HEK293 (cell line): ENCODE results near the gene TUBG2.
A peak's percentile ranks its signal among the peaks of the same experiment; 100 is the strongest.
"Not testable (repeated sequence)": the region's sequence is repeated elsewhere in the genome, so short reads cannot be mapped to it uniquely, and the experiment has no call there.

Experiments
- CTCF ChIA-PET: fragments of 350-600 bp; formaldehyde crosslinking; extraction: SDS; loops from one replicate; lab custom pipeline; 2021; ENCODE audit warnings: antibody characterized with exemption; lab: Yijun Ruan, JAX
- POLR2A ChIA-PET: fragments of 300-600 bp; formaldehyde crosslinking; extraction: SDS; loops from one replicate; lab custom pipeline; 2020; ENCODE audit warnings: antibody characterized with exemption, inconsistent platforms; lab: Yijun Ruan, JAX
- H3K27ac ChIP-seq: fragments of 200-500 bp; sonication (Bioruptor generic); 2 replicates; pipeline ENCODE4 v1.5.1; 2014; ENCODE audit warnings: low read depth, low read length, control low read depth, inconsistent platforms; ENCODE audit errors: extremely low read depth
- H3K36me3 ChIP-seq, 2 experiments: fragments of 200-500 bp in 1 of 2; sonication (Bioruptor generic) in 1 of 2; 1 replicate in 1 of 2; 2 replicates in 1 of 2; pipeline ENCODE4 v1.5.1; 2014 to 2017; ENCODE audit warnings: inconsistent platforms in 2 of 2, low read length in 2 of 2; ENCODE audit not compliant: control insufficient read depth in 2 of 2, insufficient read depth in 1 of 2
- H3K4me1 ChIP-seq: fragments of 200-500 bp; sonication (Bioruptor generic); 2 replicates; pipeline ENCODE4 v1.5.1; 2014; ENCODE audit warnings: mild to moderate bottlenecking, low read length, inconsistent platforms; ENCODE audit not compliant: control insufficient read depth, insufficient read depth
- H3K4me3 ChIP-seq: 2 replicates; pipeline ENCODE4 v1.5.1; 2011; ENCODE audit warnings: low read depth, mild to moderate bottlenecking, control low read depth, low read length, moderate library complexity
- H3K9me3 ChIP-seq: fragments of 200-500 bp; sonication (Bioruptor generic); 2 replicates; pipeline ENCODE4 v1.5.1; 2014; ENCODE audit warnings: low read depth, low read length, inconsistent platforms; ENCODE audit not compliant: control insufficient read depth, insufficient read depth
- BCL11B ChIP-seq: fragments of 450-650 bp; formaldehyde crosslinking; IDR thresholded peaks from 2 replicates; pipeline ENCODE4 v1.5.1; 2016; ENCODE audit warnings: low read depth, missing biosample characterization, missing genetic modification characterization
- HOXC10 ChIP-seq: sonication (generic); formaldehyde crosslinking; IDR thresholded peaks from 2 replicates; pipeline ENCODE4 v1.8.1; 2023; ENCODE audit warnings: mild to moderate bottlenecking, missing genetic modification reagents
- IKZF3 ChIP-seq: fragments of 450-650 bp; IDR thresholded peaks from 2 replicates; pipeline ENCODE4 v1.5.0; 2018; ENCODE audit warnings: missing biosample characterization, mild to moderate bottlenecking, missing genetic modification characterization, moderate library complexity
- ZBTB20 ChIP-seq: fragments of 450-650 bp; formaldehyde crosslinking; IDR thresholded peaks from 2 replicates; pipeline ENCODE4 v1.5.1; 2016; ENCODE audit warnings: missing biosample characterization, missing genetic modification characterization
- ZEB2 ChIP-seq: fragments of 450-650 bp; formaldehyde crosslinking; IDR thresholded peaks from 2 replicates; pipeline ENCODE4 v1.5.1; 2016; ENCODE audit warnings: missing biosample characterization, missing genetic modification characterization
- ZNF174 ChIP-seq: fragments of 450-650 bp; formaldehyde crosslinking; IDR thresholded peaks from 2 replicates; pipeline ENCODE4 v1.5.0; 2017; ENCODE audit warnings: missing biosample characterization, mild to moderate bottlenecking, missing genetic modification characterization
- ZNF223 ChIP-seq: fragments of 450-650 bp; formaldehyde crosslinking; IDR thresholded peaks from 2 replicates; pipeline ENCODE4 v1.5.1; 2016; ENCODE audit warnings: missing biosample characterization, missing genetic modification characterization
- ZNF350 ChIP-seq: fragments of 450-650 bp; formaldehyde crosslinking; IDR thresholded peaks from 2 replicates; pipeline ENCODE4 v1.5.0; 2017; ENCODE audit warnings: missing biosample characterization, mild to moderate bottlenecking, missing genetic modification characterization
- ZNF660 ChIP-seq: fragments of 450-650 bp; IDR thresholded peaks from 2 replicates; pipeline ENCODE4 v1.5.1; 2018; ENCODE audit warnings: missing biosample characterization, mild to moderate bottlenecking, missing genetic modification characterization
- ZSCAN30 ChIP-seq: fragments of 450-650 bp; IDR thresholded peaks from 2 replicates; pipeline ENCODE4 v1.5.1; 2018; ENCODE audit warnings: missing biosample characterization, mild to moderate bottlenecking, missing genetic modification characterization, moderate library complexity
- TF ChIP-seq, protein P1 (sequence below): fragments of 450-650 bp; formaldehyde crosslinking; IDR thresholded peaks from 2 replicates; pipeline ENCODE4 v1.5.1; 2016; ENCODE audit warnings: missing biosample characterization, missing genetic modification characterization
- TF ChIP-seq, protein P2 (sequence below): fragments of 450-650 bp; formaldehyde crosslinking; IDR thresholded peaks from 2 replicates; pipeline ENCODE4 v1.5.1; 2016; ENCODE audit warnings: missing biosample characterization, missing genetic modification characterization
- TF ChIP-seq, protein P3 (sequence below): fragments of 450-650 bp; formaldehyde crosslinking; IDR thresholded peaks from 2 replicates; pipeline ENCODE4 v1.5.1; 2016; ENCODE audit warnings: missing biosample characterization, missing genetic modification characterization, borderline replicate concordance
- TF ChIP-seq, protein P4 (sequence below): fragments of 450-650 bp; formaldehyde crosslinking; IDR thresholded peaks from 2 replicates; pipeline ENCODE4 v1.5.1; 2016; ENCODE audit warnings: missing biosample characterization, missing genetic modification characterization
- TF ChIP-seq, protein P5 (sequence below): fragments of 450-650 bp; formaldehyde crosslinking; IDR thresholded peaks from 2 replicates; pipeline ENCODE4 v1.5.1; 2017; ENCODE audit warnings: missing biosample characterization, missing genetic modification characterization
- TF ChIP-seq, protein P6 (sequence below): fragments of 450-650 bp; formaldehyde crosslinking; IDR thresholded peaks from 2 replicates; pipeline ENCODE4 v1.5.1; 2016; ENCODE audit warnings: missing biosample characterization, missing genetic modification characterization

Gene TUBG2

DNA sequence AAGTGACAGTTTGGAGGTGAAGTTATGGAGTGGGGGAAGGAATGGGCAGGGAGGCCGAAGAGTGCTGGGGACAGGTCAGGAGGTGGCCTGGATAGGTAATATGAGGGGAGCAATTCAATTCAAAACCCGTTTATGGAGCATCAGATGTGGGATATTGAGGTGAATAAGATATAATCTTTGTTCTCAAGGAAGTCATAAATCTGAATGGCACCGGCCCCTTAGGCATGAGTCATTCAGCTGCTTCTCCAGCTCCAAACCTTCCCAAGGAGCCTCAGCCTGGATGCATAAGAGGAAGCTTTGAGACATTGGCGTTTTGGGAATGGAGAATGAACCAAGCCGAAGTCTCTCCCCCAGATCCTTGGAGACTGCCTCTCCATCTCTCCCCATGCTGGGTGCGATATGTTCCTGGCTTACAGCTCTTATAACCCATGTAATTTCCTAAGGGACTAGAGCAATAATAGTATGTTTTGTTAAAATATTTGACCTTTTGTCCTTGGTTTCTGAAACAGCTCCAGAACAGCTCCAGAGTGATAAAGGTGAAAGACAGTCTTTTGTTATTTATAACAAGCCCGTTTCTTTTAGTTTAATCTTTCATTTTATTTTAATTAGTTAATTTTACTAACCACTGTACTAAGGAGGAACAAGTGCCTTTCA is 1.7 kb downstream of the TUBG2 start (continued):
- TF ChIP-seq, protein P1, sequence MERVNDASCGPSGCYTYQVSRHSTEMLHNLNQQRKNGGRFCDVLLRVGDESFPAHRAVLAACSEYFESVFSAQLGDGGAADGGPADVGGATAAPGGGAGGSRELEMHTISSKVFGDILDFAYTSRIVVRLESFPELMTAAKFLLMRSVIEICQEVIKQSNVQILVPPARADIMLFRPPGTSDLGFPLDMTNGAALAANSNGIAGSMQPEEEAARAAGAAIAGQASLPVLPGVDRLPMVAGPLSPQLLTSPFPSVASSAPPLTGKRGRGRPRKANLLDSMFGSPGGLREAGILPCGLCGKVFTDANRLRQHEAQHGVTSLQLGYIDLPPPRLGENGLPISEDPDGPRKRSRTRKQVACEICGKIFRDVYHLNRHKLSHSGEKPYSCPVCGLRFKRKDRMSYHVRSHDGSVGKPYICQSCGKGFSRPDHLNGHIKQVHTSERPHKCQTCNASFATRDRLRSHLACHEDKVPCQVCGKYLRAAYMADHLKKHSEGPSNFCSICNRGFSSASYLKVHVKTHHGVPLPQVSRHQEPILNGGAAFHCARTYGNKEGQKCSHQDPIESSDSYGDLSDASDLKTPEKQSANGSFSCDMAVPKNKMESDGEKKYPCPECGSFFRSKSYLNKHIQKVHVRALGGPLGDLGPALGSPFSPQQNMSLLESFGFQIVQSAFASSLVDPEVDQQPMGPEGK (tag by site-specific recombination), result no peak
- TF ChIP-seq, protein P2, sequence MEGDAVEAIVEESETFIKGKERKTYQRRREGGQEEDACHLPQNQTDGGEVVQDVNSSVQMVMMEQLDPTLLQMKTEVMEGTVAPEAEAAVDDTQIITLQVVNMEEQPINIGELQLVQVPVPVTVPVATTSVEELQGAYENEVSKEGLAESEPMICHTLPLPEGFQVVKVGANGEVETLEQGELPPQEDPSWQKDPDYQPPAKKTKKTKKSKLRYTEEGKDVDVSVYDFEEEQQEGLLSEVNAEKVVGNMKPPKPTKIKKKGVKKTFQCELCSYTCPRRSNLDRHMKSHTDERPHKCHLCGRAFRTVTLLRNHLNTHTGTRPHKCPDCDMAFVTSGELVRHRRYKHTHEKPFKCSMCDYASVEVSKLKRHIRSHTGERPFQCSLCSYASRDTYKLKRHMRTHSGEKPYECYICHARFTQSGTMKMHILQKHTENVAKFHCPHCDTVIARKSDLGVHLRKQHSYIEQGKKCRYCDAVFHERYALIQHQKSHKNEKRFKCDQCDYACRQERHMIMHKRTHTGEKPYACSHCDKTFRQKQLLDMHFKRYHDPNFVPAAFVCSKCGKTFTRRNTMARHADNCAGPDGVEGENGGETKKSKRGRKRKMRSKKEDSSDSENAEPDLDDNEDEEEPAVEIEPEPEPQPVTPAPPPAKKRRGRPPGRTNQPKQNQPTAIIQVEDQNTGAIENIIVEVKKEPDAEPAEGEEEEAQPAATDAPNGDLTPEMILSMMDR (tag by site-specific recombination), result no peak
- TF ChIP-seq ZEB2 (tag by site-specific recombination) (peak; percentile 57), HOXC10 (CRISPR knock-in tag) (0 out of 2 replicates have a peak, but pooled peaks have one; percentile 72), ZNF660 (tag by site-specific recombination) (0 out of 2 replicates have a peak, but pooled peaks have one; percentile 28), BCL11B (tag by site-specific recombination) (0 out of 2 replicates have a peak, but pooled peaks have one; percentile 43), ZNF350 (tag by site-specific recombination) (no peak), IKZF3 (tag by site-specific recombination) (peak; percentile 78), ZNF174 (tag by site-specific recombination) (no peak), ZSCAN30 (tag by site-specific recombination) (no peak)
- TF ChIP-seq, protein P3, sequence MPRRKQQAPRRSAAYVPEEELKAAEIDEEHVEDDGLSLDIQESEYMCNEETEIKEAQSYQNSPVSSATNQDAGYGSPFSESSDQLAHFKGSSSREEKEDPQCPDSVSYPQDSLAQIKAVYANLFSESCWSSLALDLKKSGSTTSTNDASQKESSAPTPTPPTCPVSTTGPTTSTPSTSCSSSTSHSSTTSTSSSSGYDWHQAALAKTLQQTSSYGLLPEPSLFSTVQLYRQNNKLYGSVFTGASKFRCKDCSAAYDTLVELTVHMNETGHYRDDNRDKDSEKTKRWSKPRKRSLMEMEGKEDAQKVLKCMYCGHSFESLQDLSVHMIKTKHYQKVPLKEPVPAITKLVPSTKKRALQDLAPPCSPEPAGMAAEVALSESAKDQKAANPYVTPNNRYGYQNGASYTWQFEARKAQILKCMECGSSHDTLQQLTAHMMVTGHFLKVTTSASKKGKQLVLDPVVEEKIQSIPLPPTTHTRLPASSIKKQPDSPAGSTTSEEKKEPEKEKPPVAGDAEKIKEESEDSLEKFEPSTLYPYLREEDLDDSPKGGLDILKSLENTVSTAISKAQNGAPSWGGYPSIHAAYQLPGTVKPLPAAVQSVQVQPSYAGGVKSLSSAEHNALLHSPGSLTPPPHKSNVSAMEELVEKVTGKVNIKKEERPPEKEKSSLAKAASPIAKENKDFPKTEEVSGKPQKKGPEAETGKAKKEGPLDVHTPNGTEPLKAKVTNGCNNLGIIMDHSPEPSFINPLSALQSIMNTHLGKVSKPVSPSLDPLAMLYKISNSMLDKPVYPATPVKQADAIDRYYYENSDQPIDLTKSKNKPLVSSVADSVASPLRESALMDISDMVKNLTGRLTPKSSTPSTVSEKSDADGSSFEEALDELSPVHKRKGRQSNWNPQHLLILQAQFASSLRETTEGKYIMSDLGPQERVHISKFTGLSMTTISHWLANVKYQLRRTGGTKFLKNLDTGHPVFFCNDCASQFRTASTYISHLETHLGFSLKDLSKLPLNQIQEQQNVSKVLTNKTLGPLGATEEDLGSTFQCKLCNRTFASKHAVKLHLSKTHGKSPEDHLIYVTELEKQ, result 0 out of 2 replicates have a peak, but pooled peaks have one; percentile 31
- TF ChIP-seq, protein P4, sequence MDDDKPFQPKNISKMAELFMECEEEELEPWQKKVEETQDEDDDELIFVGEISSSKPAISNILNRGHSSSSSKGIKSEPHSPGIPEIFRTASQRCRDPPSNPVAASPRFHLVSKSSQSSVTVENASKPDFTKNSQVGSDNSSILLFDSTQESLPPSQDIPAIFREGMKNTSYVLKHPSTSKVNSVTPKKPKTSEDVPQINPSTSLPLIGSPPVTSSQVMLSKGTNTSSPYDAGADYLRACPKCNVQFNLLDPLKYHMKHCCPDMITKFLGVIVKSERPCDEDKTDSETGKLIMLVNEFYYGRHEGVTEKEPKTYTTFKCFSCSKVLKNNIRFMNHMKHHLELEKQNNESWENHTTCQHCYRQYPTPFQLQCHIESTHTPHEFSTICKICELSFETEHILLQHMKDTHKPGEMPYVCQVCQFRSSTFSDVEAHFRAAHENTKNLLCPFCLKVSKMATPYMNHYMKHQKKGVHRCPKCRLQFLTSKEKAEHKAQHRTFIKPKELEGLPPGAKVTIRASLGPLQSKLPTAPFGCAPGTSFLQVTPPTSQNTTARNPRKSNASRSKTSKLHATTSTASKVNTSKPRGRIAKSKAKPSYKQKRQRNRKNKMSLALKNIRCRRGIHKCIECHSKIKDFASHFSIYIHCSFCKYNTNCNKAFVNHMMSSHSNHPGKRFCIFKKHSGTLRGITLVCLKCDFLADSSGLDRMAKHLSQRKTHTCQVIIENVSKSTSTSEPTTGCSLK (tag by site-specific recombination), result no peak
- TF ChIP-seq, protein P5, sequence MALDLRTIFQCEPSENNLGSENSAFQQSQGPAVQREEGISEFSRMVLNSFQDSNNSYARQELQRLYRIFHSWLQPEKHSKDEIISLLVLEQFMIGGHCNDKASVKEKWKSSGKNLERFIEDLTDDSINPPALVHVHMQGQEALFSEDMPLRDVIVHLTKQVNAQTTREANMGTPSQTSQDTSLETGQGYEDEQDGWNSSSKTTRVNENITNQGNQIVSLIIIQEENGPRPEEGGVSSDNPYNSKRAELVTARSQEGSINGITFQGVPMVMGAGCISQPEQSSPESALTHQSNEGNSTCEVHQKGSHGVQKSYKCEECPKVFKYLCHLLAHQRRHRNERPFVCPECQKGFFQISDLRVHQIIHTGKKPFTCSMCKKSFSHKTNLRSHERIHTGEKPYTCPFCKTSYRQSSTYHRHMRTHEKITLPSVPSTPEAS (tag by site-specific recombination), result no peak

DNA sequence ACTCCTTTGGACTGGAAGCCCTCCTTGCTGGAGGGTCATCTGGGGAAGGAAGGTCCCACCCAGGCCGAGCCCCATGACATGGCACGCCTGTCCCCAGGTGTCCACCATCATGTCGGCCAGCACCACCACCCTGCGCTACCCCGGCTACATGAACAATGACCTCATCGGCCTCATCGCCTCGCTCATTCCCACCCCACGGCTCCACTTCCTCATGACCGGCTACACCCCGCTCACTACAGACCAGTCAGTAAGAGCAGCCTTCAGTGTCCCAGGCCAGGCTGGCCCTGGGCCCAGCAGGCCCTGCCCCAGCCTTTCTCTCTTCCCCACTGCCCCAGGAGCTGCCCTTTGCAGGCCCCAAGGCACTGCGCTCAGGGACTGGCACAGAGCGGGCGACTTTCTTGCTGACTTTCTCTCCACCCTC is 6.5 kb downstream of the TUBG2 start:
- ChIA-PET POLR2A (interaction anchor here (1.2 kb wide), 1 partner anchor 88 kb away, joined by 4 read pairs; the partner anchor contains the start of gene PSMC3IP), CTCF (no interaction called here)
- H3K27ac ChIP-seq, result no peak overlapping the region
- H3K9me3 ChIP-seq, result no peaks in the 10 kb centered on the region
- peaks cover 38 to 85% of the 10 kb centered on the region in 2 experiments for H3K36me3 ChIP-seq
- H3K4me3 ChIP-seq, result no peak overlapping the region
- TF ChIP-seq ZBTB20 (tag by site-specific recombination), result no peak
- TF ChIP-seq, protein P6, sequence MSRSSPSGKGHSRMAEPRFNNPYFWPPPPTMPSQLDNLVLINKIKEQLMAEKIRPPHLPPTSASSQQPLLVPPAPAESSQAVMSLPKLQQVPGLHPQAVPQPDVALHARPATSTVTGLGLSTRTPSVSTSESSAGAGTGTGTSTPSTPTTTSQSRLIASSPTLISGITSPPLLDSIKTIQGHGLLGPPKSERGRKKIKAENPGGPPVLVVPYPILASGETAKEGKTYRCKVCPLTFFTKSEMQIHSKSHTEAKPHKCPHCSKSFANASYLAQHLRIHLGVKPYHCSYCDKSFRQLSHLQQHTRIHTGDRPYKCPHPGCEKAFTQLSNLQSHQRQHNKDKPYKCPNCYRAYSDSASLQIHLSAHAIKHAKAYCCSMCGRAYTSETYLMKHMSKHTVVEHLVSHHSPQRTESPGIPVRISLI (tag by site-specific recombination), result no peak
- TF ChIP-seq ZNF223 (tag by site-specific recombination), result 0 out of 2 replicates have a peak, but pooled peaks have one; percentile 36
- peaks cover 5% of the 10 kb centered on the region for H3K4me1 ChIP-seq

DNA sequence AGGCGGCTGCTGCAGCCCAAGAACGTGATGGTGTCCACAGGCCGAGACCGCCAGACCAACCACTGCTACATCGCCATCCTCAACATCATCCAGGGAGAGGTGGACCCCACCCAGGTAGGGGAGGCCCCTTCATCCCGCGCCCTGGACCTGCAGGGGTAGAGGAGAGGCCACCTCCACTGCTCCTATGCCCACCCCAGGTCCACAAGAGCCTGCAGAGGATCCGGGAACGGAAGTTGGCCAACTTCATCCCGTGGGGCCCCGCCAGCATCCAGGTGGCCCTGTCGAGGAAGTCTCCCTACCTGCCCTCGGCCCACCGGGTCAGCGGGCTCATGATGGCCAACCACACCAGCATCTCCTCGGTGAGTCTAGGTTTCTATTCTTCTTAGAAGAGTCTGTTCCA is 7.0 kb downstream of the TUBG2 start:
- H3K4me1 ChIP-seq, H3K4me3 ChIP-seq, H3K9me3 ChIP-seq, H3K27ac ChIP-seq: not testable (repeated sequence)
- ChIA-PET CTCF (interaction anchor here (1.4 kb wide), 1 partner anchor 97 kb away, joined by 4 read pairs; no protein-coding TSS in a partner anchor), POLR2A (interaction anchor here (1.2 kb wide), 1 partner anchor 88 kb away, joined by 4 read pairs; the partner anchor contains the start of gene PSMC3IP)
- peaks cover 38 to 88% of the 10 kb centered on the region in 2 experiments for H3K36me3 ChIP-seq
